CD4-positive, alpha-beta T cell treated with Interleukin-15 for 4 hours (primary cell): Measurements from ENCODE around the gene CST9.
"Not testable (repeated sequence)": the region's sequence is repeated elsewhere in the genome, so short reads cannot be mapped to it uniquely, and the experiment has no call there.

ENCODE experiments used
- DNase-seq: peaks from one replicate; pipeline ENCODE4 v3.0.0-alpha.2; 2020; ENCODE audit warnings: low spot score

CST9 gene

DNA sequence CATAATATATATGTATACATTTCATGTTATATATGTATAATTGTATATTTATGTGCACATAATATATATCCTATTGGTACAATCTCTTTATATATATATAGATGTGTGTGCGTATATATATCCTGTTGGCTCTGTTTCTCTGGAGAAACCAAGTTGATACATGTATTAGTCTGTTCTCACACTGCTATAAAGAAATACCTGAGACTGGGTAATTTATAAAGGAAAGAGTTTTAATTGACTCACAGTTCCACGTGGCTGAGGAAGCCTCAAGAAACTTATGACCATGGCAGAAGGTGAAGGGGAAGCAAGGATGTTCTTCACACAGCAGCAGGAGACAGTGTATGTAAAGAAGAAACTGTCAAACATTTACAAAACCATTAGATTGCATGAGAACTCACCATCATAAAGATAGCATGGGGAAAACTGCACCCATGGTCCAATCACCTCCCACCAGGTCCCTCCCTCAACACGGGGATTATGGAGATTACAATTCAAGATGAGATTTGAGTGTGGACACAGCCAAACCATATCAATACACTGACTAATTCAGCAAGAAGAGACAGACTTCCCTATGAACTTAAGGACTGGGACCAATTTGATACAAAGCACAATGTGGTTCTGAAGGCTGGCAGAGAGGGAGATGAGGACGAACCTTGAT lies 18.1 kb upstream of the CST9 start:
- DNase-seq: no peak

DNA sequence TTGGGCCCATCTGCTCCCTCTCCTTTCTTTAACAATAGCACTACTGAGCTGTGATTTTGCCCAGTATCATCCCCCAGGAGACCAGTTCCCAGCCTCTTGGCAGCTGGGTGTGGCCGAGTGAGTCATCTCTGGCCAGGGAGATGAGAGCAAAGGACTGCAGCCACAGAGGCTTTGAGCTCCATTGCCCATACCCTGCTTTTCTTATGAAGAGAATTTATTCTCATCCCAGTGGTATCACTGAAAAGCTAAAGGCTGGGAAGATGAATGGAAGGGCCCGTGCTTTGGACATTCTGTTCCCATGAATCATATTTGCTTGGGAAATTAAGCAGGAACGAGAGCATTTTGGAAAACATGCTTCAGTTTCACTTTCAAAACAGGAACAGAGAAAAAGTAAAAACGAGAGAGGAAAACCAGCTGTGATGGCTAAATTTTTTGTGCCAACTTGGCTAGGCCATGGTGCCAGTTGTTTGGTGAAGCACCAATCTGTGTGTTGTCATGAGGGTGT lies 17.2 kb upstream of the CST9 start:
- DNase-seq: no peak

DNA sequence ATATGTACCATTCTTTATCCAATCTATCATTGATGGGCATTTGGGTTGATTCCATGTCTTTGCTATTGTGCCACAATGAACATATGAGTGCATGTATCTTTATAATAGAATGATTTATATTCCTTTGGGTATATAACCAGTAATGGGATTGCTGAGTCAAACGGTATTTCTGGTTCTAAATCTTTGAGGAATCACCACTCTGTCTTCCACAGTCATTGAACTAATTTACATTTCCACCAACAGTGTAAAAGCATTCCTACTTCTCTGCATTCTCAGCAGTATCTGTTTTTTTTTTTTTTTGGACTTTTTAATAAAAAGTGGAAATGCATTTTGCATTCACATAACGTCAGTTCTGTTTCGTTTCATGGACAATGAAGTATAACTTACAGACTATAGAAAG lies 16.7 kb upstream of the CST9 start:
- not testable (repeated sequence) for DNase-seq

DNA sequence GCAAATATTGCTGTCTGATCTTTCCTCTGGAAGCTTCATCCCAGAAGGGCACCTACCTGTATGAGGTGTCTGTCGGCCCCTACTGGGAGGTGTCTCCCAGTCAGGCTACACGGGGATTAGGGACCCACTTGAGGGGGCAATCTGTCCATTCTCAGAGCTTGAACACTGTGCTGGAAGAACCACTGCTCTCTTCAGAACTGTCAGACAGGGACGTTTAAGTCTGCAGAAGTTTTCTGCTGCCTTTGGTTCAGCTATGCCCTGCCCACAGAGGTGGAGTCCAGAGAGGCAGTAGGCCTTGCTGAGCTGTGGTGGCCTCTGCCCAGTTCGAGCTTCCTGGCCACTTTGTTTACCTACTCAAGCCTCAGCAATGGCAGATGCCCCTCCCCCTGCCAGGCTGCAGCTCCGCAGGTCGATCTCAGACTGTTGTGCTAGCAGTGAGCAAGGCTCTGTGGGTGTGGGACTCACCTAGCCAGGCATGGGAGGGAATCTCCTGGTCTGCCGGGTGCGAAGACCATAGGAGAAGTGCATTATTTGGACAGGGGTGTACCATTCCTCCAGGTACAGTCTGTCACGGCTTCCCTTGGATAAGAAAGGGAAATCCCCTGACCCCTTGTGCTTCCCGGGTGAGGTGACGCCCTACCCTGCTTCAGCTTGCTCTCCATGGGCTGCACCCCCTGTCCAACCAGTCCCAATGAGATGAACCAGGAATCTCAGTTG lies 15.1 kb upstream of the CST9 start:
- DNase-seq: not testable (repeated sequence)

DNA sequence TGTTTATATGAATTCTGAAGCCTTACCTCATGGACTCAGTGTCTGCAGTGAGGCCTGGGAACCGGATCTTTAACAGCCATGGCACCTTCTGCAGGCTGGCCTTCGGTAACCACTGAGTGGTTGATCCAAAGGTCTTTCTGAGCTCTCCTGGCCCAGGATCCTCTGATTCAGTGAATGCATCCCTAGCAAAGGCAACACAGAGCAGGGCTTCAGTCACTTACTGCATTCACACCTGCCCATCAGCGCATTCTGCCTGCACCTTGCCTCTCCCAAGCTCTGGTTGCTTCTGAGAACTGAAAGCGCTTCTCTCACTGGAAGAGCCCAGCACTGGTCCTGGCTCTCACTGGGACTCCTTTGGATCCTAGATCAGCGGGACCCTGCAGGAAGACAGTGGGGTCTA lies 8.4 kb upstream of the CST9 start:
- no peak for DNase-seq

DNA sequence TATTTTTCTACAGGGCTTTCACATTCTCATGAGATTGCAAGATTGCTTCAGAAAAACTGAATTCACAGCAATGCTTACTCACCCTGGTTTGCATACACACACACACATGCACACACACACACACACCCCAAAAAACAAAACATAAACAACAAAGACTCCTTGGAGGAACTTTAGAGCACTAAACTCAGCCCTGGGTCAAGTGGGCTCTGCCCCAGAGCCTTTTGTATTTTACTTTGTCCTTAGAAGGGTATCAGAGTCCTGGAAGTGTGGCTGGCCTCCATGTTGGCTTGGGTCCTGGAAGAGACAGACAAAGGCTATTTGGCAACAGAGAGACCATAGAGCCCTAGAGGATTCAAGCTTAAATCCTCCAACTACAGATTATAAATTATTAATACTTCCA lies 8.0 kb upstream of the CST9 start:
- no peak for DNase-seq

DNA sequence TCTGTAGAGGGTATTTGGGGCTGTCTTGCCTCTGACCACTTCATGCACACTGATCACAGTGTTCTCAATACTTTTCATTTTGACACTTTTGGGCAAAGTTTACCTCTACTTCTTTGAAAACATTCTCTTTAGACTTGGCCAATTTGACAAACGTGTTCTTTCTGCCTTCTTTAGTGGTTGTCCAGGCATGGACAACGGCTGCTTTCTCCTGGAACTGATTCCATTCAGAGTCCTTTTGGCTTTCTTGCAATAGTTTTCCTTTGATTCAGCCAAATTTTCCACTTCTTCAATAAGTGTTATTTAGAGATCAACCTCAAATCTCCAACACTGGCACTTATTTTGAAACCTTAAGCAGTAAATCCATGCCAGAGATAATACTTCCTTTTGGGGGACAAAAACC lies 6.7 kb upstream of the CST9 start:
- DNase-seq: no peak

DNA sequence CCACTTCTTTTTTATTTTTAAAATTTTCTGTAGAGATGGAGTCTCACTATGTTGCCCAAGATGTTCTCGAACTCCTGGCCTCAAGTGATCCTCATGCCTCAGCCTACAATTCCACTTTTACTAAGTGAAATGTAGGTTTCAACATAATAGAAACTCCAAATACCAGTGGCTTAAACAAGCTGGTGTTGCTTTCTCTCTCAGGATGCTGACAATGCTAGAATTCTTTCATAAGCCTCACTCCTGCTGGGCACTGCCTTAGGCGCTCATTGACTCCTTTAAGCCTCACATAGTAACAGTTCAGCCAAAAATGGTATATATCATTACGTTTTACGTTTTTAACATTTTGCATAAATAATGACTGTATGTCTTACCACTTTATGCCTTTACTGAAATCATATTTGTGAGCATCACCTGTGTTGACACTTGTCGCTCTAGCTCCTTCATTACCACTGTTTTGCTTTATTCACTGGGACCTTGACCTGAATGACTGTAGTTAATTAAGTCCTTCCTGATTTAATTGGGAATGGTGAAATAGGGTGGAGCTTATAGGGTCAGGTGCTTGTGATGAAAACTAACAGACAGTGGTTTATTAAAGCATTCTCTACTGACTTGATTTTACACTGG lies 3.9 kb upstream of the CST9 start:
- DNase-seq: no peak

DNA sequence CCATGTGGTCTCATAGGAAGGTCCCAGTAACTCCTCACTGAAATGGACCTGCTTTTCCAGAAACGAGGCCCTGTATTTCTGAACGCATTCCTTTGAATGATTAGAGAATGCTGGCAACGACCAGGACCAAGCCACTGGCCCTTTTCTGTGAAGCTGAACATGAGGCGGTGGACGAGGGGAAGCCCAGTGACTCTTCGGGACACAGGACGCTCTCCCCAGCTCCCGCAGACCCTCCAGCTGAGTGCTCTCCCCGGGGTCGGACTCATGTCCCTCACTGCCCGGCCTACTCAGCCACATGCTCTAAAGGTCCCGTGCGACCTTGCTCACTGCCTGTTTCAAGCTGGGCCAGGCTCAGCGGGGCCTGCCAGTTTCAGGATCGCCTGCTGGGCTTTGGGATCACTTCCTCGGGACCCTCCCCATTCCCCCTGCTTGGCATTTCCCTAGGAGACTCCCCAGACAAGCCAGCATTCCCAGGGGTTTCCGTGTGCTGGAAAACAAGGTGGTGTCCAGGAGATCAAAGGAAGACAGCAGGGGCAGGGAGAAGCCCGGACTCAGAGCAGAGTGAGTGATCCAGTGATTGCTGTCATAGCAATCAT lies 2.6 kb upstream of the CST9 start:
- DNase-seq: no peak

DNA sequence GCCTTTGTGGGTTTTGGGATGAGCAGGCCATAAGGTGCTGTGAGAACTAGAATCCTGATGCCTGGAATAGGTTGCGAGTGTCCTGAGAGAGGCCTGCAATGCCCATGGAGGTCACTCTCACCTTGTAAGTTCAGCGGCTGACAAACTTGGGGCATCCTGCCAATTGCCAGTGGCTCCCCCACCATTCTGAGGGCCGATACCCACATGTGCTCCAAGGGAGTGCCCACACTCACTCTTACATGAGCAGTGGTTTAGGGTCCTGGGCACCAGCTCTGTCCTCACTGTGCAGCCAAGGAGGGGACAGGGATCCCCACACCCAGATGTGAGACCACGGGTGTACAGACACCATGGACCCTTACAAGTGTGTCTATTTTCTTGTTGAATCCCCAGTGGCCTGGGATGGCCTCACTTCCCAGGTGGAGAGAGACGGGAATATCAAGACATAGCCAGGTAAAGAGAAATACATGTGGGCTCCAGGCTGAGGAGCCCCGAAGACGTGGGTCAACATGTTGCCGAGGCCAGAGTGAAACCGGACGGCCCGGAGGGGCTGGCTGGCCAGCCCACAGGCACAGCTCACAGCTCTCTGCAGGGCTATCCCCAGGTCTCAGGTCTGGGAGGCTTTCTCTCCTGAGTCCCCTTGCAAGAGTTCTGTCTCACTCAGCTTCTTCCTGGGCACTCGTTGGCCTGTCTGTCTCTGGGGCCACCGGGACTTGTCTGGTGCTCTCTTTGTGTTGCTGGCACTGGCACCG lies 2.0 kb upstream of the CST9 start:
- DNase-seq: no peak

DNA sequence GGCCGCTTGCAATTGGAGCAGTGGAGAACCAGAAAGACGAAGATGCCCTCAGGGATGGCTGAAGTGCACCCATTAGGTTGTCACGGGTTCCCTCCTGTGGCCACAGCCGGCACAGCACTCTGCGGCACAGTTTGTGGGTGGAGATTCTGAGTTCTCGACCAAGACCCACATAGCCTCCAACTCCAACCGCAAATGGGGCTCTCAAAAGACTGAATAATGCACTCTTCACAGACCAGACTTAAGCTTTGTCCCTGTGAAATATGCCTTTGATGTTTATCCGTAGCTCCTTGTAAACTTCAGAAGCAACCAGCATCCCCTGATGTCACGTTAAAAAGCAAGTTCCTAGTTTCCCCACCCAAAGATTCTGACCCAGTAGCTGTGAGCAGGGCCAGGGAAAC lies 934 bp upstream of the CST9 start:
- peak; percentile 56 for DNase-seq

DNA sequence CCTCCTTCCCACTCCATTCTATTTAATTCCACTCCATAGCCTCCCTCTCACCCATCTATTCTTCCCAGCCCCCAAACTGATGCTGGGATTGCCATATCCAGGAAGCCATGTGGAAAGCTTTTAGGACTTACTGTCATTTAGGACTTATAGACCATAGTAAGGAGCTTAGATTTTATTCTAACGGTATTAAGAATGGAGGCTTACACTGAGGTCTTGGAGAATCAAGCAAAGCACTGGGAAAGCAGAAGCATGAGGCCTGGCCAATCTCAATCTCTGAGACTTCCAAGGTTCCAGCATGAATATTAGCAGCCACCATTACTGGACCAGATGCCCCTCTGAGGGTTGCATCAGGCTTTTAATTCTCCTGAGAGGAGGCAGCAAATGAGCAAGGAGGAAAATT lies 1.4 kb downstream of the CST9 start:
- DNase-seq: no peak

DNA sequence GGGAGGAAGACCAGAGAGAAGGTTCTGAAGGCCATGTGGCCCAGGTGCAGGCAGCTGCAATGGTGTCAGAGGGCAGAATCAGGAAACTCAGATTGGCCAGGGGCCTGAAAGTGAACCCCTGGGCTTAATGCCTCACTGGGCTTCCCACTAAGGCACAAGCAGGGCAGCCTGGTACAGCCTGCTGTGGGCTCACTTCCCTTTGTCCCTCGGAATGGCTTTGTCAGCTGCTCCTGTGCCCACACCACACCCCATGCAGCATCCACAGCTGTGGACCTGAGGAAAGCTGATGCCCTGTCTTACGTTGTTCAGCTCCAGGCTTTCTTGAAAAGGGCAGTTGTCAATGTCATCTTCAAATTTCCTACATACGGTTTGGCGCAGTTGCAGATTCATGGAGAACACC lies 2.4 kb downstream of the CST9 start:
- DNase-seq: no peak

DNA sequence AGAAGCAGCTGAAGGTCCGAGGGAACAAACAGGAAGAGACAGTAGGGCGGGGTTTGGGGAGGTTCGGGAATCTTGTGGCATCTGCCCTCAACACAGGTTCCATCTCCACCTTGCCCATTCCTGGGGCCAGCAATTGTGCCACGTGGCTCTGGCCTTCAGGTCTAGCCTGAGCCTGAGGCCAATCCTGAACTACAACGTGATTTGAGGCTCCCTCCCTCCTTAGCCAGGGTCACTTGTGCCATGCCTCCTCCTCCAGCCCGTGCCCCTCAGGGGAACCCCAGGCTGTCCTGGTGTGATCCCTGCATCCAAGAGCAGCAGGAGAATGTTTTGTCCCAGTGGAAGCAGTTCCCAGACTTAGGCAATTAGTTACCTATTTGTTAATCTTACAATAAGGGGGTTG lies 3.0 kb downstream of the CST9 start:
- no peak for DNase-seq

DNA sequence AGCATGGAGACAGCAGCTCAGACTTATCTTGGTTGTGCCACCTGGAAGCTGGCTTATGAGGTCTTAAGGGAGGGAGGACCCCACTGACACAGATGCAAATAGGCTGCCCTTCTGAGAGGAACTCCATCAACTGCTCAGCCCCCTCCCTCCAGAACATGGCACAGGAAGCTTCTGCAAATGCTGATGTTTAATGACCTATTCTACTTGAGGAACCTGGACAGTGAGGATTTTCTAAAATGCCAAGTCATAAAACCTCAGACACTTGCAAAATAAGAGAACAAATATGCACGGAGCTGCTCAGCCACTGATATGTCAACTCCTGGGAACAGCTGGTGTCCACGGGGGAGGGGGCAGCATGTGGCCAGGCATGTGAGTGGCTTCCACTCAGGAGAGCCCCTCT lies 3.5 kb downstream of the CST9 start:
- DNase-seq: no peak

DNA sequence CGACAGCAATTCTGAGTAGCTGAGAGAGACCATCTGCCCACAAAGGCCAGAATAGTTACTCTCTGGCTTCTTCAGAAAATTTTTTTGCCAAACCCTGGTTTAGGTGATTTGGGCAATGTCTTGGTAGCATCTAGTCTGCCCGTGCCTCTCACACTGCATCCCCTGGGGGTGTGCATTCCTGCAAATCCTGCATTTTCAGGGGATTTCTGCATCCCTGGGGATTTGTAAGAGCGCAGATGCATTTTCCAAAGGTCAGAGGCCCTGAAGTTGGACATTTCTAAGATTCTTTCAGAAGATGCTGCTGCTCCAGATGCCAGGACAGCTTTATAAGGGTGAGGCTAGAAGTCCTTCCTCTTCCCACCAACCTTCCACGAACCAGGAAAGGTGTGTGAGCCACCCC lies 4.0 kb downstream of the CST9 start:
- no peak for DNase-seq

DNA sequence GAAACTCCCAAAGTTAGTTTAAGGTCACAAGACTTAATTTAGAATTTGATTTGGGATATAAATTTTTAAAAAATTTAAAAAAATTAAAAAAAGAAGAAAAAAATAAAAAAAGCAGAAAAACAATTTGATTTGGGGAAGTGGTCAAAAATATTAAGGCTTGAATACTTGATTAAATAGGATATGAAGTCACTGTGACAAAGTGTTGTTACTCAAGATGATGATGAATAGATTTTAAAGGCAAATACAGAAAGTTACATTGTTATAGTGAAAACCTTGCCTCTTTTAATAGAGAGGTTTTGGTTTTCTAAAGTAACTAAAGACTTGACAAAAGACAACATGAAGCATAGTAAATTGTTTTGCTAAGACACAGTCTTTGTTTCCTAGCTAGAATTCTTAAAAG lies 7.2 kb downstream of the CST9 start:
- DNase-seq: no peak

DNA sequence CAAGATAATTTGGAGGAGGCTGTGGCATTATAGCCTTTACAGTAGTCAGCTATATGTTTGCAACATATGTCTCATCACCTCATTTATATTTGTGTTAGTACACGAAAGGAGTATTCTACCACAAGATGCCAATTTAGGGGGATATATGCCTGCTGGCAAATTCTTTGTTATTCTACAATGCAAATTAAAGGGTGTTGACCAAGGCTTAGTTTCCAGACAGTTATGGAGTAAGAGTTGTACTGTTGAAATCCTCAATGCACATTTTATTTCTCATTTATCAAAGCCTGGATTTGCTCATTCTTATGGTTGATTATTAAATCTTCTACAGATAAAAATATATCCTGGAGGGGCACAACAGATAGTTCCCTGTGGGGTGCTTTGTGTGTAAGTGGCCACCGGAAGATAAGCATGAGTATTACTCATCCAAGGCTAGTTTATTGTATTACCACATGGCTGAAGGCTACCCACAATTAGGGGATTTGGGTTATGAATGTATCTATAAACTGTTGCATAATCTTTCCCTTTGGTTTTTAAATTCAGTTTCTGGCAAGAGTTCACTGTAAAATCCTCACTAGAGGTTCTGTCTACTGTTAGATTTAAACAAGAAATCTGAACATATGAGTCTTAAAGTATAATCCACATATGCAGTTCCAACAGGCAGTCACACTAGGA lies 9.0 kb downstream of the CST9 start:
- DNase-seq: no peak

DNA sequence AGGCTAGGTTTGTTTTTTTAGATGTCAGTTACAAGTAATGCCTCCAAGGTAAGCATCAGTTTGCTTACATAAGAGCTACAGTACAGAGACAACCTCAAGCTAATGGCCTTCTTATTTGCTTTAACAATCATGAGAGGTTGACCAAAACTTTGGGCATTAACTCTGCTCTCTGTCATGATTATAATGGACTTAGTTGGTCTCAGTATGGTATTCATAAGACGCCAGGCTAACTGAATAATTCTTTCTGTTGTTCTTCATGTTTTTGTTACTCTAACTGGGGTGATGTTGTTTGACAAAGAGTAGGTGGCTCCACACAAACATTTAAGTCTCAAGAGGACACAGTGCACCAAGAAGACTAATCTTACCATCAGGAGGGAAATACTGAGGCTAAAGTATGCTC lies 9.8 kb downstream of the CST9 start:
- no peak for DNase-seq

DNA sequence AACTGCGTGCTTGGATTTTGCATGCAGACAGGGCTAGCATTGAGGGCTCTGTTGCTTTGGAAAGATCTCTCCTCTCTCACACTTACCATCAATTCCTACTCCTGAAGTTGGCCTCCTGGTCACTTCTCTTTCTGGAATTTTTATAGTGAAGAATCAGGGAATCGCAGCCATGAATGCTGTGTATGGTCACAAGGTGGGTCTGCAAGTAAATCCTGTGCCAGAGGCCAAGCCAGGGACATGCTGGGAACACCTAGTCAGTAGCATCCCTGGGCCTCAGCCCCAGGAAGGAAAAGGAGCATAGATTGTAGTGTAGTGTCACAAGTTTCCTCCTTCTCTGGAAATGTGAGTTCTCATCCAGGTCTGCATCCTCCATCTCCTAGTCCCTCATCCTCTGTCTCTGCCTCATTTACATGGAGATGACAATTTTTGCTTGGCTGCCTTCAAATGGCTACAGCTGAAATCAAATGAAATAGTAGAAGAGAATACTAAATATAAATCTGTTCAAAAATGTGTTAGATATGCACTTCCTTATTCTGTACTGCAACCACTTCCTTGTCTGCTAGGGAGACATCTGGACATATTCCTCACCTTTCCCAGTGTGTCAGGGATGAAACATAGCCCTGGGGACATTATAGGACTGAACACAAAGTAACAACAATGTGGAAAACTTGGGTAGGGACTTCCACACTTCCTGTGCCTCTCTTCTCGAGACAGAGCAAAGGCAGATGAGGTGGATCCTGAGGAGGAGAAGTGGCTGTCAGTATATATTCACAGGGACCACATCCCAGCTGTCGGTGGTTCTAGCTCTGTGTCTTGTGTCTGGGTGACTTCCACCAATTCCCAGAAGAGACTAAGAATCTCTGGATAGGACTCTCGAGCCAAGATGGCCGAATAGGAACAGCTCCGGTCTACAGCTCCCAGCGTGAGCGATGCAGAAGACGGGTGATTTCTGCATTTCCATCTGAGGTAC lies 17.0 kb downstream of the CST9 start:
- no peak for DNase-seq

DNA sequence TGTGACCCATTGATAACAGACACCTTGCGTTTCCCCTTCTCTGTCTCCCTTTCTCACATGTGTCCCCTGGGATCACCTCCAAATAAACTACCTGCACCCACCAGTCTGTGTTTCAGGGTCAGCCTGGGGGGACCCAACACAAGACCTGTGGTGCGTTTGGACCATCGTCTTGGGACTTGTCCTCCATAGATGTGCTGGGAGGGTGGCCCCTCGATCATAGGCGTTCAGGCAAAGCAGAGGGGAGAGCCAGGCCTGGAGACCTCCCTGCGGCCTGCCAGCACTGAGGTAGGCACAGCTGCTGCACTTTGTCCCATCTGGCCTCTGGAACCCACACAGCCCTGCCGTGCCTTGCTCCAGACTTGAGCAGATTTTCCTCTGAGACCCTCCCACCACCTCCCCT lies 18.1 kb downstream of the CST9 start:
- no peak for DNase-seq
